GM18498 (cell line): Measurements from ENCODE around the gene CHCHD10.

Experiments
- ATAC-seq: cut with Tn5 transposase; IDR thresholded peaks from one replicate; pipeline ENCODE4 v1.9.1; 2021; ENCODE audit warnings: mild to moderate bottlenecking, moderate library complexity; ENCODE audit not compliant: unreplicated experiment

The CHCHD10 gene

GRCh38 chr22:23767673-23768548 is at the start of gene CHCHD10:
CHCHD10 (minus strand) TSS chr22:23767972; CDS start chr22:23767874, 98 bp downstream.
- peak; percentile 66 for ATAC-seq

GRCh38 chr22:23817146-23817545 is 49.4 kb upstream of the CHCHD10 start:
- no peak for ATAC-seq

- ATAC-seq, result no peak
These were observed 48.6 kb upstream of the CHCHD10 start for GRCh38 chr22:23816156-23816976.

GRCh38 chr22:23815541-23816155 is 47.9 kb upstream of the CHCHD10 start:
- ATAC-seq, result no peak

GRCh38 chr22:23812378-23812777 is 44.6 kb upstream of the CHCHD10 start:
- no peak for ATAC-seq

- no peak for ATAC-seq
These were observed 39.1 kb upstream of the CHCHD10 start for GRCh38 chr22:23806837-23807236.

GRCh38 chr22:23804781-23805291 is 37.1 kb upstream of the CHCHD10 start:
- ATAC-seq, result no peak

GRCh38 chr22:23803001-23803819 is 35.4 kb upstream of the CHCHD10 start:
- no peak for ATAC-seq

- no peak for ATAC-seq
These were observed 34.2 kb upstream of the CHCHD10 start for GRCh38 chr22:23801886-23802377.

- ATAC-seq, result no peak
These were observed 33.6 kb upstream of the CHCHD10 start for GRCh38 chr22:23801238-23801821.

GRCh38 chr22:23800297-23801237 is 32.8 kb upstream of the CHCHD10 start:
- no peak for ATAC-seq

GRCh38 chr22:23796461-23796860 is 28.7 kb upstream of the CHCHD10 start:
- no peak for ATAC-seq

- ATAC-seq, result no peak
These were observed 25.6 kb upstream of the CHCHD10 start for GRCh38 chr22:23793326-23793725.

- no peak for ATAC-seq
These were observed 24.2 kb upstream of the CHCHD10 start for GRCh38 chr22:23791738-23792645.

- ATAC-seq, result no peak
These were observed 23.3 kb upstream of the CHCHD10 start for GRCh38 chr22:23790819-23791737.

GRCh38 chr22:23789638-23790037 is 21.9 kb upstream of the CHCHD10 start:
- no peak for ATAC-seq

- no peak for ATAC-seq
These were observed 21.3 kb upstream of the CHCHD10 start for GRCh38 chr22:23789121-23789520.
